ENCODE data around the gene PTPRM. TPM values are rescaled to one million over a fixed set of nuclear protein-coding genes. Genes with fewer than 3 reads are reported as not detected.
"Not testable (repeated sequence)": the region's sequence is repeated elsewhere in the genome, so short reads cannot be mapped to it uniquely, and the experiment has no call there.

PTPRM gene
- total and polyA plus RNA-seq, 2 experiments from 2014 or later: 1.6 to 5.3 TPM

GRCh38 chr18:8443505-8443904, 876.4 kb downstream of the PTPRM start:
- peaks cover 27% of the 10 kb centered on the region for H3K9me3 Mint-ChIP-seq
- H3K27me3 ChIP-seq (ENCODE audit: insufficient read depth): no peaks in the 10 kb centered on the region

GRCh38 chr18:8446936-8447335, 879.8 kb downstream of the PTPRM start:
- H3K4me3 Mint-ChIP-seq; H3K27ac Mint-ChIP-seq; H3K36me3 Mint-ChIP-seq (ENCODE audit: low read depth); DNase-seq (ENCODE audit: low spot score); H3K9me2 ChIP-seq (ENCODE audit: insufficient read depth); H4K20me1 ChIP-seq (replicated peaks; ENCODE audit: insufficient read depth); H3K27me3 Mint-ChIP-seq (ENCODE audit: insufficient read depth, low read depth, poor library complexity); H3K27me3 ChIP-seq (ENCODE audit: insufficient read depth); H3K4me3 ChIP-seq; H3F3A ChIP-seq (replicated peaks; ENCODE audit: low read depth); H3K9me3 Mint-ChIP-seq; H3K27ac ChIP-seq (ENCODE audit: low read depth); H3K4me1 ChIP-seq (ENCODE audit: insufficient read depth); ATAC-seq; H2AFZ ChIP-seq; H3K4me2 ChIP-seq; H3K36me3 ChIP-seq (ENCODE audit: insufficient read depth); H3K4me1 Mint-ChIP-seq; H3K79me2 ChIP-seq (replicated peaks; ENCODE audit: insufficient read depth): not testable (repeated sequence)

More at GRCh38 chr18:8443505-8443904, 876.4 kb downstream of the PTPRM start:
- ATAC-seq: no peak
- Mint-ChIP-seq H3K36me3 (ENCODE audit: low read depth) (peaks cover 11% of the 10 kb centered on the region; the same call in 2 of the 3 replicates), H3K27ac (no peak overlapping the region), H3K4me1 (no peaks in the 10 kb centered on the region), H3K27me3 (ENCODE audit: insufficient read depth, low read depth, poor library complexity) (peaks cover 5% of the 10 kb centered on the region), H3K4me3 (no peak overlapping the region)
- Histone ChIP-seq H3K27ac (ENCODE audit: low read depth) (no peak overlapping the region), H3K4me2 (no peak overlapping the region), H3K36me3 (ENCODE audit: insufficient read depth) (no peaks in the 10 kb centered on the region), H2AFZ (no peak overlapping the region), H3K4me3 (no peak overlapping the region), H3F3A (replicated peaks; ENCODE audit: low read depth) (no peaks in the 10 kb centered on the region), H3K9me2 (ENCODE audit: insufficient read depth) (peaks cover 6% of the 10 kb centered on the region; the same call in 1 of the 2 replicates), H3K79me2 (replicated peaks; ENCODE audit: insufficient read depth) (no peaks in the 10 kb centered on the region), H3K4me1 (ENCODE audit: insufficient read depth) (no peaks in the 10 kb centered on the region), H4K20me1 (replicated peaks; ENCODE audit: insufficient read depth) (no peaks in the 10 kb centered on the region)
- TF ChIP-seq ZNF331 (CRISPR knock-in tag; IDR thresholded peaks at IDR 0.05; ENCODE audit: low read depth): no peak
- TF ChIP-seq CREB1 (CRISPR knock-in tag; IDR thresholded peaks at IDR 0.05; ENCODE audit: low read depth): no peak
- DNase-seq (ENCODE audit: low spot score): no peak

- H3F3A ChIP-seq (replicated peaks; ENCODE audit: low read depth): no peaks in the 10 kb centered on the region
- H4K20me1 ChIP-seq (replicated peaks; ENCODE audit: insufficient read depth): no peaks in the 10 kb centered on the region
- H3K4me2 ChIP-seq: no peak overlapping the region
- H3K36me3 ChIP-seq (ENCODE audit: insufficient read depth): no peaks in the 10 kb centered on the region
- Mint-ChIP-seq H3K9me3 (no peaks in the 10 kb centered on the region), H3K27ac (no peak overlapping the region), H3K36me3 (ENCODE audit: low read depth) (no peaks in the 10 kb centered on the region), H3K27me3 (ENCODE audit: insufficient read depth, low read depth, poor library complexity) (peaks cover 2% of the 10 kb centered on the region), H3K4me1 (no peaks in the 10 kb centered on the region), H3K4me3 (no peak overlapping the region)
- H3K4me3 ChIP-seq: no peak overlapping the region
- ATAC-seq: no peak
- peaks cover 6% of the 10 kb centered on the region; the same call in 1 of the 2 replicates for H3K9me2 ChIP-seq (ENCODE audit: insufficient read depth)
- no peak overlapping the region for H2AFZ ChIP-seq
- no peaks in the 10 kb centered on the region for H3K4me1 ChIP-seq (ENCODE audit: insufficient read depth)
- H3K27me3 ChIP-seq (ENCODE audit: insufficient read depth): no peaks in the 10 kb centered on the region
- DNase-seq (ENCODE audit: low spot score): no peak
- no peak overlapping the region for H3K27ac ChIP-seq (ENCODE audit: low read depth)
- H3K79me2 ChIP-seq (replicated peaks; ENCODE audit: insufficient read depth): no peaks in the 10 kb centered on the region
- TF ChIP-seq CREB1 (CRISPR knock-in tag; IDR thresholded peaks at IDR 0.05; ENCODE audit: low read depth) (no peak), JUNB (IDR thresholded peaks at IDR 0.05; ENCODE audit: unreplicated experiment) (no peak), ZNF462 (CRISPR knock-in tag; IDR thresholded peaks at IDR 0.05) (no peak), NANOG (IDR thresholded peaks at IDR 0.05; ENCODE audit: borderline replicate concordance) (no peak), POLR2AphosphoS5 (IDR thresholded peaks at IDR 0.05; ENCODE audit: low read depth) (no peak), EZH2 (IDR thresholded peaks at IDR 0.05; ENCODE audit: low read depth, unreplicated experiment) (no peak), REST (IDR thresholded peaks at IDR 0.05; ENCODE audit: unreplicated experiment) (no peak)
Observed at GRCh38 chr18:8448130-8448529, 881.0 kb downstream of the PTPRM start.
